SK-N-SH (cell line): ENCODE measurements around the gene LRRC49. TPM values are rescaled to one million over a fixed set of nuclear protein-coding genes. Genes with fewer than 3 reads are reported as not detected.

Experiments used
- CTCF ChIA-PET: fragments of 300-600, 350-600 bp; formaldehyde crosslinking; extraction: SDS; loops from one replicate; lab custom pipeline; 2021; lab: Yijun Ruan, JAX
- POLR2A ChIA-PET: fragments of 350-600 bp; sonication (Branson Sonifier 250); formaldehyde crosslinking; extraction: SDS; loops from one replicate; lab custom pipeline; 2020; ENCODE audit warnings: antibody characterized with exemption, inconsistent platforms; lab: Yijun Ruan, JAX
- DNase-seq: peaks from one replicate; pipeline ENCODE4 v3.0.0; 2012
- H2AFZ ChIP-seq: fragments of 200-600 bp; sonication (generic); 2 replicates; pipeline ENCODE4 v1.8.1; 2016; ENCODE audit warnings: antibody characterized with exemption, mild to moderate bottlenecking, low read depth
- H3F3A ChIP-seq: fragments of 200-600 bp; sonication (generic); replicated peaks from 2 replicates; pipeline ENCODE3; 2016; ENCODE audit warnings: antibody characterized with exemption, mild to moderate bottlenecking; ENCODE audit not compliant: insufficient read depth
- H3K27ac ChIP-seq, 2 experiments: fragments of 200-500 bp in 1 of 2; fragments of 200-600 bp in 1 of 2; sonication (Bioruptor generic) in 1 of 2; sonication (generic), shearing (Covaris generic) in 1 of 2; 2 replicates each; pipeline versions ENCODE4 v1.5.1 to v1.6.1; 2014 to 2016; ENCODE audit warnings: low read depth in 2 of 2, inconsistent platforms in 1 of 2, low read length in 1 of 2, mild to moderate bottlenecking in 1 of 2, mixed read lengths in 1 of 2
- H3K27me3 ChIP-seq: fragments of 200-600 bp; sonication (generic), shearing (Covaris generic); 2 replicates; pipeline ENCODE4 v1.6.1; 2016; ENCODE audit warnings: mixed run types; ENCODE audit not compliant: insufficient read depth
- H3K36me3 ChIP-seq, 2 experiments: fragments of 200-500 bp in 1 of 2; fragments of 200-600 bp in 1 of 2; sonication (Bioruptor generic) in 1 of 2; sonication (generic) in 1 of 2; replicated peaks in 1 of 2; 2 replicates each; pipeline versions ENCODE3 to v1.5.1; 2014 to 2016; ENCODE audit warnings: low read length in 1 of 2, mild to moderate bottlenecking in 1 of 2; ENCODE audit not compliant: insufficient read depth in 2 of 2, control insufficient read depth in 1 of 2
- H3K4me1 ChIP-seq, 2 experiments: fragments of 200-500 bp in 1 of 2; fragments of 200-600 bp in 1 of 2; sonication (Bioruptor generic) in 1 of 2; sonication (generic), shearing (Covaris generic) in 1 of 2; 2 replicates each; pipeline versions ENCODE4 v1.5.1 to v1.6.1; 2014 to 2016; ENCODE audit warnings: low read depth in 1 of 2, low read length in 1 of 2, mixed run types in 1 of 2; ENCODE audit not compliant: insufficient read depth in 2 of 2, control insufficient read depth in 1 of 2
- H3K4me2 ChIP-seq: fragments of 200-600 bp; sonication (generic), shearing (Covaris generic); 2 replicates; pipeline ENCODE4 v1.6.1; 2017; ENCODE audit warnings: mixed run types
- H3K4me3 ChIP-seq, 2 experiments: fragments of 200-500 bp in 1 of 2; fragments of 200-600 bp in 1 of 2; sonication (Bioruptor generic) in 1 of 2; sonication (generic), shearing (Covaris generic) in 1 of 2; 2 replicates each; pipeline versions ENCODE4 v1.5.1 to v1.8.1; 2014 to 2016; ENCODE audit warnings: low read depth in 2 of 2, inconsistent platforms in 1 of 2, low read length in 1 of 2, mild to moderate bottlenecking in 1 of 2, mixed read lengths in 1 of 2, moderate library complexity in 1 of 2
- H3K79me2 ChIP-seq: fragments of 200-600 bp; sonication (generic); 2 replicates; pipeline ENCODE4 v1.8.1; 2017; ENCODE audit warnings: mild to moderate bottlenecking; ENCODE audit not compliant: insufficient read depth
- H3K9ac ChIP-seq: fragments of 200-600 bp; sonication (generic); 2 replicates; pipeline ENCODE4 v1.6.1; 2017; ENCODE audit warnings: mixed run types
- H3K9me2 ChIP-seq: fragments of 200-600 bp; sonication (generic); 2 replicates; pipeline ENCODE4 v1.6.1; 2017; ENCODE audit warnings: mixed run types
- H3K9me3 ChIP-seq: fragments of 200-600 bp; sonication (generic); 2 replicates; pipeline ENCODE4 v1.6.1; 2017; ENCODE audit warnings: mixed run types, mild to moderate bottlenecking, moderate library complexity
- H4K20me1 ChIP-seq: fragments of 200-600 bp; sonication (generic); 2 replicates; pipeline ENCODE4 v1.6.1; 2017; ENCODE audit warnings: mild to moderate bottlenecking, mixed run types; ENCODE audit not compliant: insufficient read depth
- CTCF ChIP-seq: fragments of 200-600 bp; sonication (generic); IDR thresholded peaks from 2 replicates; pipeline ENCODE4 v1.6.1; 2017; ENCODE audit warnings: antibody characterized with exemption, mild to moderate bottlenecking, moderate library complexity
- ELF1 ChIP-seq: IDR thresholded peaks from 2 replicates; pipeline ENCODE4 v1.4.0; 2012
- EP300 ChIP-seq, 2 experiments: IDR thresholded peaks; 2 replicates each; pipeline versions ENCODE4 v1.4.0 to v1.6.1; 2012; ENCODE audit warnings: borderline replicate concordance in 1 of 2, low read depth in 1 of 2, low read length in 1 of 2
- FOSL2 ChIP-seq: IDR thresholded peaks from 2 replicates; pipeline ENCODE4 v1.4.0; 2012; ENCODE audit warnings: low read depth, mild to moderate bottlenecking, moderate library complexity, borderline replicate concordance
- FOXM1 ChIP-seq: IDR thresholded peaks from 2 replicates; pipeline ENCODE4 v1.4.0; 2012; ENCODE audit warnings: low read depth, mild to moderate bottlenecking
- GABPA ChIP-seq: IDR thresholded peaks from 2 replicates; pipeline ENCODE4 v1.4.0; 2012; ENCODE audit warnings: low read depth, mild to moderate bottlenecking
- GATA2 ChIP-seq: sonication (generic); formaldehyde crosslinking; IDR thresholded peaks from 2 replicates; pipeline ENCODE4 v1.5.0; 2020; ENCODE audit warnings: mild to moderate bottlenecking, missing genetic modification reagents
- IRF3 ChIP-seq: fragments of 150-350 bp; IDR thresholded peaks from 2 replicates; pipeline ENCODE4 v1.6.1; 2016; ENCODE audit warnings: mild to moderate bottlenecking, low read depth, low read length
- MAX ChIP-seq: IDR thresholded peaks from 2 replicates; pipeline ENCODE4 v1.4.0; 2012; ENCODE audit warnings: low read depth
- MEF2A ChIP-seq: IDR thresholded peaks from 2 replicates; pipeline ENCODE4 v1.4.0; 2012; ENCODE audit warnings: low read depth, borderline replicate concordance
- MXI1 ChIP-seq: IDR thresholded peaks from 2 replicates; pipeline ENCODE4 v1.6.1; 2012; ENCODE audit warnings: mild to moderate bottlenecking, low read depth, low read length, improper control_type of control experiment
- NFIC ChIP-seq: IDR thresholded peaks from 2 replicates; pipeline ENCODE4 v1.4.0; 2012; ENCODE audit warnings: borderline replicate concordance
- PBX3 ChIP-seq: IDR thresholded peaks from 2 replicates; pipeline ENCODE4; 2012
- RAD21 ChIP-seq: IDR thresholded peaks from 2 replicates; pipeline ENCODE4 v1.6.1; 2012; ENCODE audit warnings: mild to moderate bottlenecking, low read length
- RFX5 ChIP-seq: IDR thresholded peaks from 2 replicates; pipeline ENCODE4 v1.6.1; 2012; ENCODE audit warnings: mild to moderate bottlenecking, improper control_type of control experiment, low read length
- RXRA ChIP-seq: IDR thresholded peaks from 2 replicates; pipeline ENCODE4 v1.4.0; 2012; ENCODE audit warnings: low read depth, mild to moderate bottlenecking, borderline replicate concordance
- SIN3A ChIP-seq: IDR thresholded peaks from 2 replicates; pipeline ENCODE4 v1.6.1; 2012; ENCODE audit warnings: low read depth, mild to moderate bottlenecking, low read length, moderate library complexity, borderline replicate concordance
- TAF1 ChIP-seq: IDR thresholded peaks from 2 replicates; pipeline ENCODE4 v1.6.1; 2012; ENCODE audit warnings: low read depth, mild to moderate bottlenecking, low read length, moderate library complexity, borderline replicate concordance
- TCF12 ChIP-seq: IDR thresholded peaks from 2 replicates; pipeline ENCODE4 v1.4.0; 2012
- USF1 ChIP-seq: IDR thresholded peaks from 2 replicates; pipeline ENCODE4 v1.4.0; 2012; ENCODE audit warnings: low read depth, borderline replicate concordance
- USF2 ChIP-seq: fragments of 150-350 bp; IDR thresholded peaks from 2 replicates; pipeline ENCODE4 v1.6.1; 2017; ENCODE audit warnings: antibody characterized with exemption, low read length, low read depth, borderline replicate concordance
- YY1 ChIP-seq: IDR thresholded peaks from 2 replicates; pipeline ENCODE4 v1.4.0; 2012; ENCODE audit warnings: low read depth, mild to moderate bottlenecking
- WGBS: methylation state at CpG from one replicate; pipeline ENCODE4 v1.1.6; 2017; ENCODE audit warnings: low lambda C conversion rate; 5-methylcytosine and 5-hydroxymethylcytosine counted together
- polyA plus RNA-seq, 3 experiments: library from polyadenylated mRNA; depleted of rRNA; stranded (reverse); fragments of >200 nt; gene quantifications; 2 replicates each; pipeline ENCODE4 v1.2.3, GENCODE V29; 2012

Gene LRRC49
- polyA plus RNA-seq, 1 of the 3 experiments (the other 2 are of a cell fraction): 7.2 TPM

GRCh38 chr15:70956201-70956995 is 63.8 kb downstream of the LRRC49 start:
- Histone ChIP-seq H3K79me2 (no peaks in the 10 kb centered on the region), H3K36me3 (peaks cover 0 to 5% of the 10 kb centered on the region in 2 experiments), H4K20me1 (no peaks in the 10 kb centered on the region), H3K9me3 (no peaks in the 10 kb centered on the region), H3K9me2 (no peaks in the 10 kb centered on the region), H2AFZ (no peak overlapping the region), H3F3A (peaks cover 23% of the 10 kb centered on the region), H3K4me3 (no peak overlapping the region), H3K9ac (no peak overlapping the region), H3K27me3 (no peaks in the 10 kb centered on the region), H3K4me1 (peaks cover 0 to 4% of the 10 kb centered on the region in 2 experiments; a peak in 3 of 4 replicates), H3K4me2 (0 out of 2 replicates have a peak overlapping the region, but pooled peaks have one; percentile 25), H3K27ac (peak overlapping the region; percentile 36 to 63; a peak in 3 of 4 replicates)
- POLR2A ChIA-PET: no interaction called here
- no peak; the same call in 1 of the 2 replicates for TF ChIP-seq NFIC
- TF ChIP-seq PBX3: 0 out of 2 replicates have a peak, but pooled peaks have one; percentile 17
- TF ChIP-seq TCF12: peak; percentile 59
- no peak for TF ChIP-seq IRF3
- TF ChIP-seq FOXM1: no peak
- TF ChIP-seq FOSL2: no peak
- TF ChIP-seq EP300 (IDR thresholded peaks at IDR 0.05; ENCODE audit: borderline replicate concordance in 1 of 2, low read depth in 1 of 2, low read length in 1 of 2): 0 out of 4 replicates have a peak, but pooled peaks of 1 of the 2 experiments have one; percentile 13
- no peak for TF ChIP-seq RAD21
- TF ChIP-seq MAX: no peak
- DNase-seq: no peak
- CTCF ChIA-PET: no interaction called here
- 54% methylated on average over 3 of the region's 3 CpGs for WGBS

GRCh38 chr15:70962084-70962483 is 69.5 kb downstream of the LRRC49 start:
- Histone ChIP-seq H3K4me3 (no peak overlapping the region), H3F3A (peaks cover 7% of the 10 kb centered on the region), H4K20me1 (no peaks in the 10 kb centered on the region), H2AFZ (no peak overlapping the region), H3K4me1 (no peaks in the 10 kb centered on the region), H3K27ac (no peak overlapping the region), H3K36me3 (peaks cover 3 to 11% of the 10 kb centered on the region in 2 experiments), H3K4me2 (no peak overlapping the region), H3K9me3 (no peaks in the 10 kb centered on the region), H3K9ac (no peak overlapping the region), H3K9me2 (no peaks in the 10 kb centered on the region), H3K27me3 (no peaks in the 10 kb centered on the region), H3K79me2 (no peaks in the 10 kb centered on the region)
- POLR2A ChIA-PET: no interaction called here
- DNase-seq: no peak
- CTCF ChIA-PET: no interaction called here
- TF ChIP-seq RXRA (no peak), SIN3A (no peak), ELF1 (no peak), MAX (no peak), MEF2A (no peak), USF1 (no peak), CTCF (no peak), YY1 (no peak), TAF1 (no peak), GABPA (no peak), USF2 (no peak), GATA2 (CRISPR knock-in tag) (no peak), TCF12 (no peak), MXI1 (no peak), NFIC (no peak), RFX5 (no peak)
